H9 (cell line): ENCODE results near the gene RAP1GAP2. TPM values are rescaled to one million over a fixed set of nuclear protein-coding genes. Genes with fewer than 3 reads are reported as not detected.

Source experiments
- DNase-seq: peaks from one replicate; pipeline ENCODE4 v3.0.0-alpha.2; 2017
- H2AFZ ChIP-seq: one replicate; pipeline ENCODE4 v1.6.1; 2013; ENCODE audit warnings: mild to moderate bottlenecking, low read length, control low read depth, moderate library complexity
- H2AK5ac ChIP-seq: 2 replicates; pipeline ENCODE4 v1.6.1; 2013; ENCODE audit warnings: low read length, control low read depth, mixed read lengths; ENCODE audit not compliant: insufficient read length
- H2BK120ac ChIP-seq: one replicate; pipeline ENCODE4 v1.6.1; 2013; ENCODE audit warnings: low read depth, mild to moderate bottlenecking, low read length, control low read depth, inconsistent platforms; ENCODE audit not compliant: poor library complexity, severe bottlenecking
- H2BK12ac ChIP-seq: 2 replicates; pipeline ENCODE4 v1.6.1; 2013; ENCODE audit warnings: low read length, control low read depth, mixed read lengths, low read depth; ENCODE audit not compliant: insufficient read length
- H2BK15ac ChIP-seq: 2 replicates; pipeline ENCODE4 v1.6.1; 2013; ENCODE audit warnings: low read depth, low read length, control low read depth
- H2BK20ac ChIP-seq: one replicate; pipeline ENCODE4 v1.6.1; 2013; ENCODE audit warnings: low read depth, mild to moderate bottlenecking, low read length, control low read depth, inconsistent platforms; ENCODE audit not compliant: poor library complexity, severe bottlenecking
- H2BK5ac ChIP-seq: 2 replicates; pipeline ENCODE4 v1.6.1; 2013; ENCODE audit warnings: low read length, control low read depth, mixed read lengths; ENCODE audit not compliant: insufficient read length
- H3K14ac ChIP-seq: 2 replicates; pipeline ENCODE4 v1.6.1; 2013; ENCODE audit warnings: low read length, control low read depth; ENCODE audit not compliant: insufficient read depth
- H3K18ac ChIP-seq: 2 replicates; pipeline ENCODE4 v1.6.1; 2013; ENCODE audit warnings: low read depth, mild to moderate bottlenecking, mixed read lengths, low read length, control low read depth; ENCODE audit not compliant: insufficient read length
- H3K23ac ChIP-seq: 2 replicates; pipeline ENCODE4 v1.6.1; 2013; ENCODE audit warnings: low read length, control low read depth, mixed read lengths, low read depth; ENCODE audit not compliant: insufficient read length
- H3K23me2 ChIP-seq: 2 replicates; pipeline ENCODE4 v1.6.1; 2013; ENCODE audit warnings: low read depth, mild to moderate bottlenecking, mixed read lengths, low read length, control low read depth; ENCODE audit not compliant: insufficient read length, poor library complexity, severe bottlenecking
- H3K27ac ChIP-seq: 2 replicates; pipeline ENCODE4 v1.5.1; 2013; ENCODE audit warnings: low read length, control low read depth, mixed read lengths, low read depth; ENCODE audit not compliant: insufficient read length
- H3K27me3 ChIP-seq: 2 replicates; pipeline ENCODE4 v1.6.1; 2013; ENCODE audit warnings: low read length, control low read depth, inconsistent platforms; ENCODE audit not compliant: insufficient read depth
- H3K4ac ChIP-seq: 2 replicates; pipeline ENCODE4 v1.6.1; 2013; ENCODE audit warnings: low read depth, mild to moderate bottlenecking, control low read depth, inconsistent platforms, low read length, moderate library complexity
- H3K4me1 ChIP-seq: 2 replicates; pipeline ENCODE4 v1.6.1; 2013; ENCODE audit warnings: low read length, control low read depth, inconsistent platforms; ENCODE audit not compliant: insufficient read depth
- H3K4me2 ChIP-seq: 2 replicates; pipeline ENCODE4 v1.6.1; 2013; ENCODE audit warnings: low read length, control low read depth, mixed read lengths; ENCODE audit not compliant: insufficient read length, insufficient read depth
- H3K56ac ChIP-seq: 2 replicates; pipeline ENCODE4 v1.6.1; 2013; ENCODE audit warnings: low read depth, mild to moderate bottlenecking, mixed read lengths, low read length, control low read depth; ENCODE audit not compliant: insufficient read length
- H3K79me1 ChIP-seq: 2 replicates; pipeline ENCODE4 v1.6.1; 2013; ENCODE audit warnings: low read depth, mild to moderate bottlenecking, moderate library complexity, low read length, control low read depth, inconsistent platforms; ENCODE audit not compliant: insufficient read depth, poor library complexity, severe bottlenecking
- H3K79me2 ChIP-seq: 2 replicates; pipeline ENCODE4 v1.6.1; 2013; ENCODE audit warnings: low read length, control low read depth, inconsistent platforms; ENCODE audit not compliant: insufficient read depth
- H3K9ac ChIP-seq: 2 replicates; pipeline ENCODE4 v1.6.1; 2013; ENCODE audit warnings: low read length, control low read depth, mixed read lengths; ENCODE audit not compliant: insufficient read length; ENCODE audit errors: extremely low read depth
- H3K9me3 ChIP-seq: one replicate; pipeline ENCODE4 v1.6.1; 2013; ENCODE audit warnings: low read depth, low read length, inconsistent platforms; ENCODE audit not compliant: control insufficient read depth
- H3T11ph ChIP-seq: one replicate; pipeline ENCODE4 v1.6.1; 2013; ENCODE audit warnings: mild to moderate bottlenecking, low read length, control low read depth, inconsistent platforms
- H4K20me1 ChIP-seq: one replicate; pipeline ENCODE4 v1.6.1; 2013; ENCODE audit not compliant: control insufficient read depth, insufficient read length, insufficient read depth
- H4K5ac ChIP-seq: 2 replicates; pipeline ENCODE4 v1.6.1; 2013; ENCODE audit warnings: low read depth, mild to moderate bottlenecking, mixed read lengths, low read length, control low read depth; ENCODE audit not compliant: insufficient read length
- H4K8ac ChIP-seq: replicated peaks from 2 replicates; pipeline ENCODE4 v1.6.1; 2013; ENCODE audit warnings: low read length, control low read depth, mixed read lengths, low read depth; ENCODE audit not compliant: insufficient read length
- H4K91ac ChIP-seq: 2 replicates; pipeline ENCODE4 v1.6.1; 2013; ENCODE audit warnings: low read depth, mild to moderate bottlenecking, moderate library complexity, mixed read lengths, low read length, control low read depth; ENCODE audit not compliant: insufficient read length
- H3K27ac Mint-ChIP-seq, 3 experiments: 2 replicates in 2 of 3; 3 replicates in 1 of 3; pipeline ENCODE4 v1.8.0; 2020 to 2021; ENCODE audit warnings: mixed read lengths in 3 of 3, mild to moderate bottlenecking in 1 of 3, moderate library complexity in 1 of 3
- H3K27me3 Mint-ChIP-seq: 2 replicates; pipeline ENCODE4 v1.8.0; 2021; ENCODE audit warnings: low read depth, mild to moderate bottlenecking, moderate library complexity, mixed read lengths
- H3K36me3 Mint-ChIP-seq, 3 experiments: 2 replicates in 2 of 3; 3 replicates in 1 of 3; pipeline ENCODE4 v1.8.0; 2020 to 2021; ENCODE audit warnings: low read depth in 3 of 3, mixed read lengths in 3 of 3; ENCODE audit not compliant: insufficient read depth in 1 of 3
- H3K4me1 Mint-ChIP-seq, 2 experiments: 2 replicates each; pipeline ENCODE4 v1.8.0; 2020; ENCODE audit warnings: mixed read lengths in 2 of 2
- H3K4me3 Mint-ChIP-seq, 2 experiments: 2 replicates in 1 of 2; 3 replicates in 1 of 2; pipeline ENCODE4 v1.8.0; 2020 to 2021; ENCODE audit warnings: mild to moderate bottlenecking in 2 of 2, mixed read lengths in 2 of 2, moderate library complexity in 1 of 2
- H3K9me3 Mint-ChIP-seq, 2 experiments: 2 replicates in 1 of 2; 3 replicates in 1 of 2; pipeline ENCODE4 v1.8.0; 2020; ENCODE audit warnings: mild to moderate bottlenecking in 2 of 2, mixed read lengths in 2 of 2, moderate library complexity in 1 of 2
- WGBS: extraction: QIAGEN DNeasy Blood & Tissue Kit; methylation state at CpG from one replicate; pipeline ENCODE4 v1.1.7; 2013; ENCODE audit warnings: missing lambda C conversion rate, low lambda C conversion rate, mixed read lengths; ENCODE audit not compliant: insufficient read length; ENCODE audit errors: extremely low coverage; 5-methylcytosine and 5-hydroxymethylcytosine counted together
- total RNA-seq: library from RNA; stranded (reverse); gene quantifications from 2 replicates; pipeline ENCODE4 v1.2.1, GENCODE V29; 2021
- TF ChIP-seq, protein P1 (sequence below): fragments of 200-600 bp; sonication (generic); conservative IDR thresholded peaks from 3 replicates; pipeline ENCODE4 v1.8.0; 2021; ENCODE audit warnings: antibody characterized with exemption, mild to moderate bottlenecking

The RAP1GAP2 gene
- total RNA-seq, 1 experiment from 2014 or later = 33.8 TPM

DNA sequence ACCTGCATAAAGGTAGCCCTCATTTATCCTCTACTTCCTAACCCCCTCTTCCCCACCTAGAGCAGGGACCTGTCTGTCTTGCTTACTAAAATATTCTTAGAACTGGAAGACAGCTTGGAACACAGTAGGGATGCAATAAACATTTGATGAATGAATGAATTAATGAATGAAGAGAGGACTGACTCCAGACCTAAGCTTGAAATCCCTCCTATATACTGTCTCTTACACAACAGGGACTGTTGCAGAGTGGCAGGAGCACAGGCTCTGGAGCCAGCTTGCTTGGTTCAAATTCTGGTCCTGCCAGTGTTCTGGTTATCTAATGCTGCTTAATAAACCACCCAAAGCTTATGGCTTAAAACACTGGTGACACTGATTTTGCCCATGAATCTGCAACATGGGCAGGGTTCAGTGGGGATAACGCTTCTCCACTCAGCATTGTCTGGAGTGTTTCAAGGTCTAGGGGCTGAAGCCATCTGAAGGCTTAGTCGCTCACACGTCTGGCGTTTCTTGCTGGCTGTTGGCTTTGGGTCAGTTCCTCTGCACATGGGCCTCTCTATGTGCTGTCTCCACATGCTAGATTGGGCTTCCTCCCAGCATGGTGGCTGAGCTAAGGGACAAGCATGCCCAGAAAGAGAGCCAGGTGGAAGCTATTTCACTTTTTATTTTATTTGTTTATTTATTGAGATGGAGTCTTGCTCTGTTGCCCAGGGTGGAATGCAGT, 12.8 kb upstream of the RAP1GAP2 start:
- H4K91ac ChIP-seq = no peak overlapping the region
- no peaks in the 10 kb centered on the region for H3K27me3 Mint-ChIP-seq
- no peak overlapping the region for H2AFZ ChIP-seq
- no peak overlapping the region for H3K56ac ChIP-seq
- TF ChIP-seq, protein P1, sequence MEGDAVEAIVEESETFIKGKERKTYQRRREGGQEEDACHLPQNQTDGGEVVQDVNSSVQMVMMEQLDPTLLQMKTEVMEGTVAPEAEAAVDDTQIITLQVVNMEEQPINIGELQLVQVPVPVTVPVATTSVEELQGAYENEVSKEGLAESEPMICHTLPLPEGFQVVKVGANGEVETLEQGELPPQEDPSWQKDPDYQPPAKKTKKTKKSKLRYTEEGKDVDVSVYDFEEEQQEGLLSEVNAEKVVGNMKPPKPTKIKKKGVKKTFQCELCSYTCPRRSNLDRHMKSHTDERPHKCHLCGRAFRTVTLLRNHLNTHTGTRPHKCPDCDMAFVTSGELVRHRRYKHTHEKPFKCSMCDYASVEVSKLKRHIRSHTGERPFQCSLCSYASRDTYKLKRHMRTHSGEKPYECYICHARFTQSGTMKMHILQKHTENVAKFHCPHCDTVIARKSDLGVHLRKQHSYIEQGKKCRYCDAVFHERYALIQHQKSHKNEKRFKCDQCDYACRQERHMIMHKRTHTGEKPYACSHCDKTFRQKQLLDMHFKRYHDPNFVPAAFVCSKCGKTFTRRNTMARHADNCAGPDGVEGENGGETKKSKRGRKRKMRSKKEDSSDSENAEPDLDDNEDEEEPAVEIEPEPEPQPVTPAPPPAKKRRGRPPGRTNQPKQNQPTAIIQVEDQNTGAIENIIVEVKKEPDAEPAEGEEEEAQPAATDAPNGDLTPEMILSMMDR = no peak
- H3K23me2 ChIP-seq = no peaks in the 10 kb centered on the region
- H2BK12ac ChIP-seq = no peak overlapping the region
- no peaks in the 10 kb centered on the region for H3K36me3 Mint-ChIP-seq
- WGBS = no CpG with 5 or more reads among the region's 4 CpGs
- no peak overlapping the region for H2BK5ac ChIP-seq
- H3K27me3 ChIP-seq = no peaks in the 10 kb centered on the region
- H3K4me2 ChIP-seq = no peak overlapping the region
- H3K9me3 Mint-ChIP-seq = no peaks in the 10 kb centered on the region; a peak in 1 of 5 replicates
- no peak overlapping the region for H3K27ac Mint-ChIP-seq
- no peak overlapping the region for H3K4me3 Mint-ChIP-seq
- no peak overlapping the region for H3K27ac ChIP-seq
- no peaks in the 10 kb centered on the region for H3K4me1 ChIP-seq
- H3K79me1 ChIP-seq = no peaks in the 10 kb centered on the region
- no peak overlapping the region for H3K14ac ChIP-seq
- no peak overlapping the region for H2BK20ac ChIP-seq
- H3K23ac ChIP-seq = no peak overlapping the region
- no peaks in the 10 kb centered on the region for H3K9me3 ChIP-seq
- no peak overlapping the region for H4K5ac ChIP-seq
- no peak overlapping the region for H4K8ac ChIP-seq
- no peak overlapping the region for H3T11ph ChIP-seq
- no peaks in the 10 kb centered on the region for H4K20me1 ChIP-seq
- no peak overlapping the region for H2BK15ac ChIP-seq
- H3K9ac ChIP-seq = no peak overlapping the region
- H2BK120ac ChIP-seq = no peak overlapping the region
- H3K79me2 ChIP-seq = no peaks in the 10 kb centered on the region
- no peak overlapping the region for H2AK5ac ChIP-seq
- H3K4ac ChIP-seq = no peak overlapping the region
- DNase-seq = no peak
- no peak overlapping the region for H3K18ac ChIP-seq
- H3K4me1 Mint-ChIP-seq = peaks cover 6 to 16% of the 10 kb centered on the region in 2 experiments; a peak in 2 of 4 replicates
